Mesendoderm (in vitro differentiated cells): ENCODE data around the gene BLID.

ENCODE experiments used
- DNase-seq: peaks from one replicate; pipeline ENCODE4 v3.0.0; 2013
- H2AK5ac ChIP-seq: 2 replicates; pipeline ENCODE4 v1.6.1; 2013; ENCODE audit warnings: low read length, inconsistent platforms
- H2BK120ac ChIP-seq: 2 replicates; pipeline ENCODE4 v1.6.1; 2013; ENCODE audit warnings: low read depth, mild to moderate bottlenecking, low read length, moderate library complexity, mixed read lengths
- H2BK15ac ChIP-seq: replicated peaks from 2 replicates; pipeline ENCODE4 v1.6.1; 2013; ENCODE audit warnings: low read depth, mild to moderate bottlenecking, moderate library complexity
- H2BK5ac ChIP-seq: 2 replicates; pipeline ENCODE4 v1.6.1; 2013; ENCODE audit warnings: low read length, inconsistent platforms
- H3K18ac ChIP-seq: 2 replicates; pipeline ENCODE4 v1.6.1; 2013; ENCODE audit warnings: mild to moderate bottlenecking, low read length, mixed read lengths
- H3K23ac ChIP-seq: one replicate; pipeline ENCODE4 v1.6.1; 2013; ENCODE audit warnings: low read length
- H3K27ac ChIP-seq: 2 replicates; pipeline ENCODE4 v1.5.1; 2013; ENCODE audit warnings: low read depth, mild to moderate bottlenecking, inconsistent platforms, low read length, moderate library complexity
- H3K27me3 ChIP-seq: 2 replicates; pipeline ENCODE4 v1.6.1; 2013; ENCODE audit warnings: low read length, control low read depth, mild to moderate bottlenecking, inconsistent platforms; ENCODE audit not compliant: insufficient read depth, poor library complexity
- H3K36me3 ChIP-seq: 2 replicates; pipeline ENCODE4 v1.6.1; 2013; ENCODE audit warnings: low read length, inconsistent platforms; ENCODE audit not compliant: control insufficient read depth, insufficient read depth
- H3K4ac ChIP-seq: one replicate; pipeline ENCODE4 v1.6.1; 2013; ENCODE audit warnings: low read depth, mild to moderate bottlenecking, low read length, moderate library complexity
- H3K4me1 ChIP-seq: 2 replicates; pipeline ENCODE4 v1.6.1; 2013; ENCODE audit warnings: low read depth, low read length, inconsistent platforms; ENCODE audit not compliant: control insufficient read depth
- H3K4me2 ChIP-seq: 2 replicates; pipeline ENCODE4 v1.6.1; 2013; ENCODE audit warnings: low read length
- H3K4me3 ChIP-seq: 2 replicates; pipeline ENCODE4 v1.5.1; 2013; ENCODE audit warnings: mild to moderate bottlenecking, low read length
- H3K56ac ChIP-seq: one replicate; pipeline ENCODE4 v1.6.1; 2013; ENCODE audit warnings: low read length
- H3K79me1 ChIP-seq: 2 replicates; pipeline ENCODE4 v1.6.1; 2013; ENCODE audit warnings: low read length, inconsistent platforms
- H3K79me2 ChIP-seq: 2 replicates; pipeline ENCODE4 v1.6.1; 2013; ENCODE audit warnings: mild to moderate bottlenecking, low read length; ENCODE audit not compliant: control insufficient read depth, insufficient read depth
- H3K9ac ChIP-seq: 2 replicates; pipeline ENCODE4 v1.6.1; 2013; ENCODE audit warnings: low read length, inconsistent platforms
- H4K5ac ChIP-seq: one replicate; pipeline ENCODE4 v1.6.1; 2013; ENCODE audit warnings: low read length
- H4K8ac ChIP-seq: one replicate; pipeline ENCODE4 v1.6.1; 2013; ENCODE audit warnings: low read depth, mild to moderate bottlenecking, control low read depth, low read length, moderate library complexity
- WGBS: extraction: QIAGEN DNeasy Blood & Tissue Kit; methylation state at CpG from one replicate; pipeline ENCODE4 v1.1.7; 2013; ENCODE audit warnings: low lambda C conversion rate, missing lambda C conversion rate; ENCODE audit not compliant: insufficient coverage; ENCODE audit errors: extremely low coverage; 5-methylcytosine and 5-hydroxymethylcytosine counted together

The BLID gene

DNA sequence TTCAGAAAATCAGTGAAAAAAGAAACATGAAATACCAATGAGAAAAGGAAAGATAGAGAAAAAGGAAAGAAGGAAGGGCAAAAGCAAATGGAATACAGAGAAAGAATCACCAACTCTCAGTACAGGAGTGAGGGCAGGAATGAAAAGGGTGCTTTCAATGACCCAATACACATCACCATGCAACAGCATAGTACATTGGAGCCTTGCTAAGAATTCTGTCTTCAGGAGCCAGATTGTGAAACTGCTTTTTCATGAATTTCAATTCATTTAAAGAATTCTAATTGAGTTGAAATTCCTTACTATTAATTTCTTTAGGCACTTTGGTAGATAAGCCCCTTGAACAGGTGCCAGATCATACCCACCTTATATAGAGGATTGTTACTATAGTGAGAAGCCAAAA is 34.9 kb downstream of the BLID start:
- H2BK5ac ChIP-seq: no peak overlapping the region
- H3K23ac ChIP-seq: no peak overlapping the region

DNA sequence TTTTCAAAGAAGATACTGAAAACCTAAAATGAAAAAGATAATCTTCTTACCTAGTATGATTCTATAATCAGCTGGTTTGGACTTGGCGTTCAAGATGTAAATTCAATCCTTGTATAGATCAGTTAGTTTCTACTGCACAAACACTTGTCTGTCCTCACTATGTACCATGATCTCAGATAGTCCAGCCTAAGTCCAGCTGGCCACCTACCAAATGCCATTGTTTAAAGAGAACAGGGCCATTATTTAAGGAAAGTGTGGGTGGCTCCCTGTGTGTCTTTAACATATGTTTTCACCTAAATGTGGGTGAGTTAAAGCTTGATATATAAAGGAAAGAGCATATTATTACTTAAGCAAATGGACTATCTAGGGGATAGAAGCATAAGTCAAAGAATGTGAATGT is 38.6 kb downstream of the BLID start:
- WGBS: no CpG with 5 or more reads among the region's 1 CpG
- H4K5ac ChIP-seq: no peak overlapping the region
- H3K4ac ChIP-seq: no peak overlapping the region
- H3K27ac ChIP-seq: no peak overlapping the region
- no peak overlapping the region for H2BK15ac ChIP-seq
- no peak overlapping the region for H2AK5ac ChIP-seq
- no peak overlapping the region for H2BK120ac ChIP-seq
- DNase-seq: no peak
- H3K9ac ChIP-seq: no peak overlapping the region
- no peak overlapping the region for H3K4me2 ChIP-seq
- H2BK5ac ChIP-seq: no peak overlapping the region
- H3K18ac ChIP-seq: no peak overlapping the region
- H3K36me3 ChIP-seq: no peaks in the 10 kb centered on the region
- H3K79me2 ChIP-seq: no peaks in the 10 kb centered on the region
- H3K4me3 ChIP-seq: no peak overlapping the region
- no peaks in the 10 kb centered on the region for H3K79me1 ChIP-seq
- no peaks in the 10 kb centered on the region for H3K27me3 ChIP-seq
- H3K4me1 ChIP-seq: no peaks in the 10 kb centered on the region
- no peak overlapping the region for H3K23ac ChIP-seq
- no peak overlapping the region for H4K8ac ChIP-seq
- H3K56ac ChIP-seq: no peak overlapping the region

More for the DNA sequence above, 34.9 kb downstream of the BLID start:
- no peak overlapping the region for H3K4me3 ChIP-seq
- H3K18ac ChIP-seq: no peak overlapping the region
- H3K79me1 ChIP-seq: no peaks in the 10 kb centered on the region
- H3K27me3 ChIP-seq: no peaks in the 10 kb centered on the region
- no peak overlapping the region for H2BK120ac ChIP-seq
- H2BK15ac ChIP-seq: no peak overlapping the region
- no peak for DNase-seq
- H3K4ac ChIP-seq: no peak overlapping the region
- H4K5ac ChIP-seq: no peak overlapping the region
- H3K4me1 ChIP-seq: no peaks in the 10 kb centered on the region
- no peak overlapping the region for H3K4me2 ChIP-seq
- H3K27ac ChIP-seq: no peak overlapping the region
- no peaks in the 10 kb centered on the region for H3K79me2 ChIP-seq
- H4K8ac ChIP-seq: no peak overlapping the region
- H3K9ac ChIP-seq: no peak overlapping the region
- no peak overlapping the region for H3K56ac ChIP-seq
- no peak overlapping the region for H2AK5ac ChIP-seq
- no peaks in the 10 kb centered on the region for H3K36me3 ChIP-seq

- no peak overlapping the region for H2AK5ac ChIP-seq
- no peak overlapping the region for H3K18ac ChIP-seq
- no peak overlapping the region for H2BK15ac ChIP-seq
- no peaks in the 10 kb centered on the region for H3K36me3 ChIP-seq
- H3K79me2 ChIP-seq: no peaks in the 10 kb centered on the region
- H3K4me2 ChIP-seq: no peak overlapping the region
- H4K8ac ChIP-seq: no peak overlapping the region
- H3K4me1 ChIP-seq: no peaks in the 10 kb centered on the region
- H3K27ac ChIP-seq: no peak overlapping the region
- no peak overlapping the region for H2BK120ac ChIP-seq
- H3K56ac ChIP-seq: no peak overlapping the region
- H2BK5ac ChIP-seq: no peak overlapping the region
- no peak overlapping the region for H3K4ac ChIP-seq
- no peaks in the 10 kb centered on the region for H3K27me3 ChIP-seq
- no peak overlapping the region for H3K4me3 ChIP-seq
- H3K23ac ChIP-seq: no peak overlapping the region
- no peaks in the 10 kb centered on the region for H3K79me1 ChIP-seq
- WGBS: no CpG with 5 or more reads among the region's 6 CpGs
- no peak overlapping the region for H3K9ac ChIP-seq
- H4K5ac ChIP-seq: no peak overlapping the region
- DNase-seq: no peak
Observed at GRCh38 chr11:122076512-122077120, 39.4 kb downstream of the BLID start.

GRCh38 chr11:122075016-122075415 is 41.0 kb downstream of the BLID start:
- no peaks in the 10 kb centered on the region for H3K36me3 ChIP-seq
- no peaks in the 10 kb centered on the region for H3K4me1 ChIP-seq
- no peak overlapping the region for H3K4me3 ChIP-seq

DNA sequence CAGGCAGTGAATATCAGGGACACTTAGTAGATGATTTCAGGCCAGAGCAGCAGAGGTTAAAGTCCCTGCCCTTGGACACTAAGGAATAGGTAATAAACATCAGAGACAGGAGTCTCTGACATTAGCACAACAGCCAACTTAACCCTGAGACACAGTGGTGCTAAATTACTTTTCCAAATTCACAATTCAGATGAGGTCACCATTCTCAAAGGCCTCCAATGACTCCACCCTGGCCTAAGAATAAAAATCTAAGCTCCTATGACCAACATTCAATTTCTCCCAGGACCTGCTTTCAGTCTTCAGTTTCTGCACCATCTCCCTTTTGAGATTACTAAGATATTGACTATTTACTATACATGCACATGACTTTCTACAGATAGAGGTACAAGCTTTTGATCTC is 42.0 kb downstream of the BLID start:
- Histone ChIP-seq H3K79me2 (no peaks in the 10 kb centered on the region), H3K18ac (no peak overlapping the region), H3K9ac (no peak overlapping the region), H3K36me3 (no peaks in the 10 kb centered on the region), H3K27me3 (no peaks in the 10 kb centered on the region), H3K4me2 (no peak overlapping the region), H2AK5ac (no peak overlapping the region), H3K79me1 (no peaks in the 10 kb centered on the region), H3K4me3 (no peak overlapping the region), H3K56ac (no peak overlapping the region), H2BK15ac (no peak overlapping the region), H4K5ac (no peak overlapping the region), H3K4me1 (no peaks in the 10 kb centered on the region), H3K27ac (no peak overlapping the region), H2BK5ac (no peak overlapping the region), H3K4ac (no peak overlapping the region), H4K8ac (no peak overlapping the region), H3K23ac (no peak overlapping the region), H2BK120ac (no peak overlapping the region)
- DNase-seq: no peak

More at GRCh38 chr11:122075016-122075415, 41.0 kb downstream of the BLID start:
- no peak for DNase-seq
- H3K27me3 ChIP-seq: no peaks in the 10 kb centered on the region
- H4K5ac ChIP-seq: no peak overlapping the region
- H3K79me2 ChIP-seq: no peaks in the 10 kb centered on the region
- H2BK5ac ChIP-seq: no peak overlapping the region
- no peak overlapping the region for H3K18ac ChIP-seq
- H2AK5ac ChIP-seq: no peak overlapping the region
- WGBS: no CpG with 5 or more reads among the region's 3 CpGs
- no peak overlapping the region for H3K56ac ChIP-seq
- no peak overlapping the region for H3K27ac ChIP-seq
- no peak overlapping the region for H4K8ac ChIP-seq
- H3K4ac ChIP-seq: no peak overlapping the region
- no peak overlapping the region for H2BK15ac ChIP-seq
- no peak overlapping the region for H3K9ac ChIP-seq
- no peak overlapping the region for H3K23ac ChIP-seq
- H3K4me2 ChIP-seq: no peak overlapping the region
- no peaks in the 10 kb centered on the region for H3K79me1 ChIP-seq
- no peak overlapping the region for H2BK120ac ChIP-seq

- Histone ChIP-seq H2AK5ac (no peak overlapping the region), H3K4ac (no peak overlapping the region), H3K23ac (no peak overlapping the region), H4K5ac (no peak overlapping the region), H3K79me2 (no peaks in the 10 kb centered on the region), H4K8ac (no peak overlapping the region), H3K18ac (no peak overlapping the region), H2BK15ac (no peak overlapping the region), H3K4me2 (no peak overlapping the region), H3K27me3 (no peaks in the 10 kb centered on the region), H3K36me3 (no peaks in the 10 kb centered on the region), H3K56ac (no peak overlapping the region), H3K79me1 (no peaks in the 10 kb centered on the region), H3K9ac (no peak overlapping the region), H3K27ac (no peak overlapping the region), H3K4me3 (no peak overlapping the region), H2BK120ac (no peak overlapping the region), H2BK5ac (no peak overlapping the region), H3K4me1 (no peaks in the 10 kb centered on the region)
- DNase-seq: no peak
- WGBS: no CpG with 5 or more reads among the region's 10 CpGs
Observed at GRCh38 chr11:122071709-122072202, 44.3 kb downstream of the BLID start.
